Activated CD4-positive, alpha-beta T cell treated with anti-CD3 and anti-CD28 coated beads for 36 hours (primary cell): ENCODE measurements around the gene PSPH. TPM values are rescaled to one million over a fixed set of nuclear protein-coding genes. Genes with fewer than 3 reads are reported as not detected.
"Not testable (repeated sequence)": the region's sequence is repeated elsewhere in the genome, so short reads cannot be mapped to it uniquely, and the experiment has no call there.

Experiments
- ATAC-seq: fragments of 200-7000 bp; cut with Tn5 transposase; one replicate; pipeline ENCODE4 v1.10.0; 2021; ENCODE audit warnings: mild to moderate bottlenecking, moderate library complexity
- CTCF ChIA-PET: fragments of 350-600 bp; sonication (Branson Sonifier 250); formaldehyde crosslinking; loops from one replicate; lab custom pipeline; 2021; ENCODE audit warnings: antibody characterized with exemption; lab: Charles Lee
- POLR2A ChIA-PET: fragments of 350-600 bp; sonication (Branson Sonifier 250); formaldehyde crosslinking; loops from one replicate; lab custom pipeline; 2021; ENCODE audit warnings: antibody characterized with exemption, inconsistent platforms; lab: Charles Lee
- DNase-seq: peaks from one replicate; pipeline ENCODE4 v3.0.0-alpha.2; 2020
- H3K27ac Mint-ChIP-seq: one replicate; pipeline ENCODE4 v1.8.0; 2021; ENCODE audit warnings: mixed read lengths
- H3K27me3 Mint-ChIP-seq: one replicate; pipeline ENCODE4 v1.8.0; 2021; ENCODE audit warnings: mixed read lengths
- H3K36me3 Mint-ChIP-seq: one replicate; pipeline ENCODE4 v1.8.0; 2021; ENCODE audit warnings: low read depth, mixed read lengths
- H3K4me1 Mint-ChIP-seq: one replicate; pipeline ENCODE4 v1.8.0; 2021; ENCODE audit warnings: mixed read lengths
- H3K4me3 Mint-ChIP-seq: one replicate; pipeline ENCODE4 v1.8.0; 2021; ENCODE audit warnings: mild to moderate bottlenecking, moderate library complexity, mixed read lengths
- H3K9me3 Mint-ChIP-seq: one replicate; pipeline ENCODE4 v1.8.0; 2021; ENCODE audit warnings: low read depth, mixed read lengths
- intact Hi-C, 2 experiments: fragments of 100-400 bp; cut with DNase I in 1 of 2; cut with micrococcal nuclease in 1 of 2; formaldehyde crosslinking; loops; one replicate each; pipeline versions ENCODE4 v1.14.2 to v1.15.1; 2022 to 2024; cut with DNase I, micrococcal nuclease
- total RNA-seq, 2 experiments: library from RNA; stranded (reverse); gene quantifications; one replicate each; pipeline ENCODE4 v1.2.3, GENCODE V29; 2021

The PSPH gene
- total RNA-seq, 2 experiments from 2014 or later: 24.4 to 30.3 TPM

- Mint-ChIP-seq H3K9me3 (no peaks in the 10 kb centered on the region), H3K4me1 (peaks cover 55% of the 10 kb centered on the region), H3K36me3 (peaks cover 63% of the 10 kb centered on the region), H3K27ac (peak overlapping the region; percentile 69), H3K4me3 (peak overlapping the region; percentile 96), H3K27me3 (no peaks in the 10 kb centered on the region)
- ATAC-seq (no peak), DNase-seq (no peak)
- ChIA-PET CTCF (interaction anchor here (0.6 to 1.6 kb wide), 3 partner anchors 8 to 27 kb away, joined by 4 to 5 read pairs (median 5); no protein-coding TSS in a partner anchor), POLR2A (no interaction called here)
- intact Hi-C loops: loop anchor here (5.0 kb wide), 3 partner anchors 87 to 687 kb away; partner anchors contain the start of gene LANCL2 (in 1 of the 2)
These were observed 2.7 kb upstream of the PSPH start for GRCh38 chr7:56053993-56054392.

GRCh38 chr7:56053379-56053778, 2.1 kb upstream of the PSPH start:
- Mint-ChIP-seq H3K27me3 (no peaks in the 10 kb centered on the region), H3K9me3 (no peaks in the 10 kb centered on the region), H3K4me1 (peaks cover 51% of the 10 kb centered on the region), H3K36me3 (peaks cover 59% of the 10 kb centered on the region), H3K27ac (peak overlapping the region; percentile 70), H3K4me3 (peak overlapping the region; percentile 96)
- intact Hi-C loops: loop anchor here (5.0 kb wide), 3 partner anchors 86 to 686 kb away; partner anchors contain the start of gene LANCL2 (in 1 of the 2)
- ATAC-seq: no peak
- POLR2A ChIA-PET: no interaction called here
- CTCF ChIA-PET: interaction anchor here (0.6 to 1.6 kb wide), 3 partner anchors 9 to 27 kb away, joined by 4 to 5 read pairs (median 5); no protein-coding TSS in a partner anchor
- no peak for DNase-seq

- peak overlapping the region; percentile 95 for H3K27ac Mint-ChIP-seq
- no peaks in the 10 kb centered on the region for H3K27me3 Mint-ChIP-seq
- ATAC-seq (no peak), DNase-seq (no peak)
- H3K4me3 Mint-ChIP-seq: peak overlapping the region; percentile 96
- CTCF ChIA-PET: interaction anchor here (0.8 to 1.5 kb wide), 6 partner anchors 10 to 86 kb away, joined by 3 to 9 read pairs (median 3); no protein-coding TSS in a partner anchor
- intact Hi-C loops: loop anchor here (1.0 to 5.0 kb wide), 12 partner anchors 13 to 684 kb away; partner anchors contain the start of genes CHCHD2 (in 2 of the 2), SUMF2 (in 2 of the 2), LANCL2 (in 1 of the 2) and MRPS17 (in 1 of the 2)
- peaks cover 47% of the 10 kb centered on the region for H3K4me1 Mint-ChIP-seq
- H3K9me3 Mint-ChIP-seq: no peaks in the 10 kb centered on the region
- peaks cover 42% of the 10 kb centered on the region for H3K36me3 Mint-ChIP-seq
- POLR2A ChIA-PET: interaction anchor here (0.6 to 1.4 kb wide), 8 partner anchors 14 to 1292 kb away, joined by 3 to 14 read pairs (median 4); partner anchors contain the start of genes SEC61G and SUMF2
These were observed 248 bp downstream of the PSPH start for GRCh38 chr7:56051053-56051338.

- Mint-ChIP-seq H3K36me3 (peaks cover 27% of the 10 kb centered on the region), H3K4me1 (peaks cover 28% of the 10 kb centered on the region)
- intact Hi-C loops, DNase-seq, H3K27ac Mint-ChIP-seq, POLR2A ChIA-PET, H3K4me3 Mint-ChIP-seq, H3K27me3 Mint-ChIP-seq, H3K9me3 Mint-ChIP-seq, CTCF ChIA-PET, ATAC-seq: not testable (repeated sequence)
These were observed 2.5 kb downstream of the PSPH start for GRCh38 chr7:56048763-56049162.

GRCh38 chr7:56048245-56048644, 3.0 kb downstream of the PSPH start:
- Mint-ChIP-seq H3K9me3 (no peaks in the 10 kb centered on the region), H3K27ac (no peak overlapping the region), H3K27me3 (no peaks in the 10 kb centered on the region), H3K4me1 (peaks cover 23% of the 10 kb centered on the region), H3K36me3 (peaks cover 23% of the 10 kb centered on the region), H3K4me3 (no peak overlapping the region)
- CTCF ChIA-PET: no interaction called here
- ATAC-seq (no peak), DNase-seq (no peak)
- POLR2A ChIA-PET: no interaction called here
- intact Hi-C loops: no loop called here

- H3K4me3 Mint-ChIP-seq, intact Hi-C loops, H3K27me3 Mint-ChIP-seq, H3K9me3 Mint-ChIP-seq, H3K27ac Mint-ChIP-seq, ATAC-seq, CTCF ChIA-PET, DNase-seq: not testable (repeated sequence)
- Mint-ChIP-seq H3K4me1 (peaks cover 17% of the 10 kb centered on the region), H3K36me3 (peaks cover 18% of the 10 kb centered on the region)
- POLR2A ChIA-PET: interaction anchor here (0.6 kb wide), 1 partner anchor 1149 kb away, joined by 6 read pairs; no protein-coding TSS in a partner anchor
These were observed 3.7 kb downstream of the PSPH start for GRCh38 chr7:56047446-56048116.

GRCh38 chr7:56046721-56047445, 4.4 kb downstream of the PSPH start:
- ChIA-PET POLR2A (interaction anchor here (0.6 kb wide), 1 partner anchor 1149 kb away, joined by 6 read pairs; no protein-coding TSS in a partner anchor), CTCF (interaction anchor here (0.9 to 1.2 kb wide), 2 partner anchors 12 to 16 kb away, joined by 3 to 4 read pairs; no protein-coding TSS in a partner anchor)
- Mint-ChIP-seq H3K4me3 (no peak overlapping the region), H3K36me3 (peaks cover 20% of the 10 kb centered on the region), H3K9me3 (no peaks in the 10 kb centered on the region), H3K4me1 (peaks cover 17% of the 10 kb centered on the region), H3K27me3 (no peaks in the 10 kb centered on the region), H3K27ac (no peak overlapping the region)
- intact Hi-C loops: no loop called here
- DNase-seq (no peak), ATAC-seq (no peak)

GRCh38 chr7:56045758-56046157, 5.5 kb downstream of the PSPH start:
- ATAC-seq, intact Hi-C loops, H3K27ac Mint-ChIP-seq, H3K4me3 Mint-ChIP-seq, POLR2A ChIA-PET, DNase-seq, H3K9me3 Mint-ChIP-seq, H3K27me3 Mint-ChIP-seq: not testable (repeated sequence)
- H3K36me3 Mint-ChIP-seq: peaks cover 22% of the 10 kb centered on the region
- CTCF ChIA-PET: interaction anchor here (0.9 to 1.2 kb wide), 2 partner anchors 13 to 17 kb away, joined by 3 to 4 read pairs; no protein-coding TSS in a partner anchor
- H3K4me1 Mint-ChIP-seq: peaks cover 17% of the 10 kb centered on the region

GRCh38 chr7:56040730-56041129, 10.5 kb downstream of the PSPH start:
- ChIA-PET POLR2A (no interaction called here), CTCF (no interaction called here)
- no peak overlapping the region for H3K4me3 Mint-ChIP-seq
- no peak for ATAC-seq
- intact Hi-C loops: no loop called here
- H3K9me3 Mint-ChIP-seq: no peaks in the 10 kb centered on the region
- no peaks in the 10 kb centered on the region for H3K27me3 Mint-ChIP-seq
- H3K4me1 Mint-ChIP-seq: no peaks in the 10 kb centered on the region
- DNase-seq: no peak
- peaks cover 19% of the 10 kb centered on the region for H3K36me3 Mint-ChIP-seq
- no peak overlapping the region for H3K27ac Mint-ChIP-seq

- Mint-ChIP-seq H3K4me3 (peak overlapping the region; percentile 81), H3K36me3 (peaks cover 22% of the 10 kb centered on the region), H3K27me3 (no peaks in the 10 kb centered on the region), H3K4me1 (peaks cover 8% of the 10 kb centered on the region), H3K27ac (peak overlapping the region; percentile 84), H3K9me3 (no peaks in the 10 kb centered on the region)
- POLR2A ChIA-PET: interaction anchor here (0.6 to 1.8 kb wide), 2 partner anchors 17 to 38 kb away, joined by 6 to 9 read pairs; partner anchors contain the start of genes CCT6A and PSPH
- intact Hi-C loops: loop anchor here (1.0 to 2.0 kb wide), 3 partner anchors 17 to 30 kb away; partner anchors contain the start of genes CCT6A (in 2 of the 2), PSPH (in 2 of the 2) and SUMF2 (in 1 of the 2)
- DNase-seq (peak; percentile 78), ATAC-seq (peak; percentile 96)
- CTCF ChIA-PET: interaction anchor here (1.3 to 1.5 kb wide), 2 partner anchors 17 to 40 kb away, joined by 4 to 9 read pairs; partner anchors contain the start of genes CCT6A and PSPH
These were observed 17.4 kb downstream of the PSPH start for GRCh38 chr7:56033671-56034432.
